Measurements from ENCODE around the gene ZBTB20.
A peak's percentile ranks its signal among the peaks of the same experiment; 100 is the strongest.

ZBTB20 gene

DNA sequence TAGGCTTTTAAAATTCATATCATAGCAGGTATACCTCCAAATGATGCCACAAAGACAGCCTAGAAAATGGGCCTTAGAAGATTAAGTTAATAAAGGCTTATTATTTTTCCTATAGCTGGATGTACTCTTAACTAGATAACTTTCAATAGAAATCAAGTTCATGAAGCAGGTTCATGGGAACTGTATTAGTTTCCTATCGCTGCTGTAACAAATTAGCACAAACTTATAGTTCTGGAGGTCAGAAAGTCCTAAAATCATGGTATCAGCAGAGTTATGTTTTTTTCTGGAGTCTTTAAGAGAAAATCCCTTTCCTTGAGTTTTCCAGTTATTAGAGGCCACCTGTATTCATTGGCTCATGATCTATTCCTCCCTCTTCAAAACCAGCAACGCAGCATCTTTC is 583.4 kb downstream of the ZBTB20 start:
- no peak for DNase-seq

DNA sequence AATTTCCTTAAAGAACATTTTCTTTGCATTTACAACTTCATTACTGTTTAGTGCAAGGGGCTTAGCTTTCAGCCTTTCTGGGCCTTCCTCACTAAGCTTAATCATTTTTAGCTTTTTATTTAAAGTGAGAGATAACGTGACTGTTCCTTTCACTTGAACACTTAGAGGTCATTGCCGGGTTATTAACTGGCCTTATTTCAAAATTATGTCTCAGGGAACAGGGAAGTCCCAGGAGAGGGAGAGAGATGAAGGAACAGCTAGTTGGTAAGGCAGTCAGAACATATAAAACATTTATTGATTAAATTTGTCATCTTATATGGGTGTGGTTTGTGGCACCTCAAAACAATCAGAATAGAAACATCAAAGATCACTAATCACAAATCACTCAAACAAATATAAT is 584.5 kb downstream of the ZBTB20 start:
- no peak for DNase-seq

DNA sequence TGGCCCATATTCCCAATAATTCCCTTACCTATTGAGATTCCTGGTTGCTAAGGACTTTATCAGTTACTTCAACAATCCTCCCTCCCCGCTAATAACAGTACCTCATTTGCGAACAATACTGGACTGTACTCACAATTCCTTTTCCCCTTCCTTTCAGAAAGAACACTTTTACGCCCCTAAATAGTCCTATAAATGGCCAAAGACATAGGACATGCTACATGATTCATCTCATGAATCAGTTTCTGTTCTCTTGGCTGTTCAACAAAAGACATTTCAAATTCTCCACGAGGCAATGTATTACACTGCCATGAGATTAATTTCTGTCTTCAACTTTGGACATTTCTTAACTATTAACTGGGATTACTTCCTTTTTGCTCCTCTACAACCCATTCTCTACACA is 588.8 kb downstream of the ZBTB20 start:
- DNase-seq: no peak

DNA sequence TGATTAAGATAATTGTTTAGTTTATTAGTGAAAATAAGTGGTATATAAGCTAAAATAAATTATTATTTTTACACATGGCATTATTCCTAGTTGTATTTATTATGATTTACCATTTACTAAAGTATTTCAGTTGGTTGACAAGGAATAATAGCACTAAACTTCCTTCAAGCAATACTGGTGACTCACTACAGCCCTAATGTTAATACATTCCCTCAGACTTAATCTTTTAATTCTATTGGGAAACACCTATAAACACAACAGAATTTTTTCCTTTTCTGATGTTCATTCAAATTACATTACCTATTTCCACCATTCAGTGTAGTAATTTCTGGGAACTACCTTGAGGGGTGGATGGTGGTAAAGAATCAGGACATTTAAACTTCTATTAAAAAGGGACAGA is 589.3 kb downstream of the ZBTB20 start:
- DNase-seq: no peak

DNA sequence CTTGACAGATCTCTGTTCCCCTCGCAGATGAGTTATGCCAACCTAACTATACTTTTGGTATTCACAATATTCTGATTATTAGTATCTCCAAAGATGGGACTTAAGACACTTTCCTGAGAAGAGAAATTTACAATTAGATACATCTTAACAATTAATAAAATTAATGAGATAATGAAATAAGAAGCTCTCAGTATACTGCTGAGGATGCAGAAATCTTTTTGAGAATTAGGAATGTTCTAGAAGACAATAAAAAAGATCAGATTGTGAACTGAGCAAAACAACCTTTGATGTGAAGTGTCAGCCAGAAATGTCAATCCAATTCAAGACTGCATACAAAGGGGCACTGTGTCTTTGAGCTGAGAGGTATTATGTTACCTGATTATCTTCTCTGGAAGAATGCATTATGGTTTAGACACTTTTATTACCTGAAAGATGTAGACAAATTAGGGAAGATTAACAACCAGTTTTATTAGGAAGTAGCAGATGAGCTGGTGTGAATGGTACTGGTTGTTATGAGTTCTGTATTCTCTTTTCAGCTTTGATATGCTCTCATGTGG is 590.4 kb downstream of the ZBTB20 start:
- no peak for DNase-seq

DNA sequence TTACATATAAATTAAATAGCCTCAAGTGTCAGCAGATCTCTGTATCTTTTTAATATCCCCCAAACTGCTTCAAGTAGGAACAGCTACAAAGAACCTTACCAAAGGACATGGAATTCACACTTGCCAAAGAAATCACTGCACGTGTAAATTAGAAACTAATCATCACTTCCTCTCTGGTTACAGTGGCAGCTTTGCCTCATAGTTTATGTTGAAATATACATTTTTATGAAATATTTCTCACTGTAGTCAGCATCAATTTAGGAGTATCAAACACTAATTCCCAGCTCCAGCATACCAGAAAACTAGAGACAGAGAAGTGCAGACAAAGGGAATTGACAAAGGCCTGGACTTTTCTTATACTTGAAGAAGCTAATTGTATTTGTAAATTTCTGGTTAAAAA is 592.4 kb downstream of the ZBTB20 start:
- DNase-seq: no peak

DNA sequence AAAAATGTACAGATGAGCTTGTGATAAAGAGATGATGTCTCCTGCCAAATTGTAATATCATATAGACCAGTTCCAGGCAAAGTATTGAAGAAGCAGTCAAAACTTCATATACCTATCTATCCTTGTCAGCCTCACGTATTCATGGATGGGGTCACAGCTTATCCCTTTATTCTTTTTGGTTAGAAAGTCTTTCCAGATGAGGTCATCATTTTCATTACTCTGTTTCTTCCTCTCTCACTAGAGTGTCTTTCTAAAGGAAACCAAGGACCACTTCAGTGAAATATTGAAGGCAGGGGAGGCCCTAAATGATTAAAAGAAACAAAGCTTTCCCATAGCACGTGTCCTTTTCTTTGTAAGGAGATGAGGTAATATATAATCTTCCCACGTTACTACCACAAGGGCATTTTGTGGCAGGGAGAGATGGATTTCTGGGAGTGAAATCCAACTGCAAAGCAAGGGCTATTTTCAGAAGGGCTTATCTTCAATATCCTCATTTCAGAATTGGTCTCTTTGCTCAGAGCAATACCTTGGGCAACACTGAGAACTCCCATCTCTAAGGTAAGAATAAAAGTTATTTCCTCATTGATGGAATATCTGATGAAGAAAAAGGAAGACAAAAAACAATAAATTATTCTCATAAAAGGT is 593.0 kb downstream of the ZBTB20 start:
- DNase-seq: no peak

DNA sequence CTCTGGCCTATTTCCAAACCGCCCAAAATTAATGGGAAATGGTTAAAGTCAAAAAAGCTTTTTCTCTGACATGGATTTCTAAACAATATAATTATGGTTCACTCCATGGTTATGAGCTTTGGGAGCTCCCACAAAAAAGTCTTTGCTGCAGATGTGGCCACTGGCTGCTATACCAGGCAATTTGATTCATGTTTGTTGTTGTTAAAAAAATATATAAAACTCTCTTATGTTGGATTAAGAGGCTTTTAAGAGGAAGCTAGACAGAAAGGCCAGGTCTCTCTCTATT is 594.6 kb downstream of the ZBTB20 start:
- no peak for DNase-seq

DNA sequence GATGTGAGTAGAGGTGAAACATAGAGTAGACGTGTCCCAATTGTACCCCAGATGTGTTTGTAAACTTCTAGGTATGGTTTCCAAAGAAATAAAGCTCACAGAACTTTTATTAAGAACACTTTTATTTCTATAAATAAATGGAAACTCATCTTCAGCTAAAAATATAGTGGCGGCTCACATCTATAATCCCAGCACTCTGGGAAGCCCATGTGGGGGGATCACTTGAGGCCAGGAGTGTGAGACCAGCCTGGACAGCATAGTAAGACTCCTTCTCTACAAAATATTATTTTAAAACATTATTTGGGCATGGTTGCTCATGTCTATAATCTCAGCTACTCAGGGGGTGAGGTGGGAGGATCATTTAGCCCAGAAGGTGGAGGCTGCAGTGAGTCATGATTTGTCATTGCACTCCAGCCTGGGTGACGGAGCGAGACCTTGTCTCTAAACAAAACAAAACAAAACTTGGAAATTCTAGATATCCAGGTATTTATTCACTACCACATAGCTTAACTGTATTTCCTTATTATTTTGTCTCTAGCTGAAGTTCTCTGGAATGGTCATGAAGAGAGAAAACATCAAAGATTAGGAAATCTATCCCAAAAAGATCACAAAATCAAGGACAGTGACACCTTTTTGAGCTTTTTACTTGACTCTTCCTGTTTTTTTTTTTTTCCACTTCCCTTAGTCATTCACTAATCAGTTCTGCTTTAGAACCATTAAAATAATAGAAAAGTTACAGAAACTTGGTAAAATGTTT is 595.1 kb downstream of the ZBTB20 start:
- DNase-seq: no peak

DNA sequence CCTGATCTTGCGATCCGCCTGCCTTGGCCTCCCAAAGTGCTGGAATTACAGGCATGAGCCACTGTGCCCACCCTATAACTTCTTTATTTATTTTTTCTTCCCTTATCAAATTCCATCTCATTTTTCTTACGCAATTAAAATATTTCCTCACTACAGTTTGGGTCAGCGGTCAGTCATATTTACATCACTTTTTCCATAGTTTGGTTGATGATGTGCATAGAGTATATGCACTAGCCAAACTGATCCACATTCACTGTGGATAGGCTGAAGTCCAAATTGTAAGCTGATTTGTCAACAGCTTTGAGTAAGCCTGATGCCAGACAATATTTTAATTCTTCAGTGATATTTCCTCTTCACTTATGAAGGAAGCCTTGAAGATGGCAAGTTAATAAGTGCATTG is 596.9 kb downstream of the ZBTB20 start:
- DNase-seq: no peak

DNA sequence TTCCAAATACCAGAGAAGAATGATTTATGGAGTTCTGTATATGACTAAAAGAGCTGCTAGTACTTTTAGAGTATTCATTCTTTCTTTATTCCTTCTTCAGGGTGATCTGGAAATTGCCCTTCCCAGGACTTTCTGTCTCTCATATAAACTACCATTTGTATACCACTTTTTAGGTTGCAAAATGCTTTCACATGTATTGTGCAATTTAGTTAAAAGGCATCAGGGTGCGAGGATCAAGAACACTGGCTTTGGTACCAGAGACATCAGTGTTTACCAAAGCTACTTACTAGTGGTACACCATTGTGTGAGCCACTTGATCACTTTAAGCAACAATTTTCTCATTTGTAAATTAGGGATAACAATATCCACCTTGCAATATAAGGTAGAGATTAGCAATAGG is 601.9 kb downstream of the ZBTB20 start:
- no peak for DNase-seq

DNA sequence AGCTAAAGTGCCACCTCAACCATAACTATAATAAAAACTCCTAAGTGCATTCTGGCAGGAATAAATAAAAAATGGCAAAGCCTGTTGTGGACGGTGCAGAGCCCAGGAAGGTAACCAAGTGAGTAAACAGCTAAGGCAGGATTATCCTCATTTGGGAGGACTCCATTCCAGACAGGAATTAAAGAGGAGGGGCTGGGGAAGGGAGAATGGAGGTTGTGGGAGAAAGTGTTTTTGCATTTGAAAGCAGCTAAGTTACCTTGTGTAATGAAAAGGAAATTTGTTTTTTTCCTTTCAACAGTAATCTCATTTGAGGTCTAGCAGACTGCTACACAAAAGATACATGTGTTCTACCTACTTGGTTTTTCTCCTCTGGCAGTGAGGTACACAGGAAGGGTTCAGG is 604.7 kb downstream of the ZBTB20 start:
- no peak for DNase-seq

DNA sequence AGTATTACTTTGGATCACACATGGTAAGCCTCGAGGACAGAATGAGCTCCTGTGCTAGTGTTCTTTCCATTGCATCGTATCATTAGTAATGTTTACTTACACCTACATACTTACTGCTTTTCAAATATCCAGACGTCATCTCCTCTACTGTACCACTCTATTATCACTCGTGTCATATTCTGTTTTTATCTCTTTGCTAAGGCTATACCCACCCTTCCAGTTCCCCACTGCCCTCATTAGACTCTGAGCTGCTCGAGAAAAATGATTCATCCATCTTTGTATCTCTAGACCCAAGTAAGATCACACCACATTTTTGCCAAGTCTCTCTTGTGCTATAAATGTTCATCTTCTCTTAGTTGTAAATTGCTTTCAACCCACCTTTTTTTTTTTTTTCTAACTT is 607.6 kb downstream of the ZBTB20 start:
- no peak for DNase-seq

DNA sequence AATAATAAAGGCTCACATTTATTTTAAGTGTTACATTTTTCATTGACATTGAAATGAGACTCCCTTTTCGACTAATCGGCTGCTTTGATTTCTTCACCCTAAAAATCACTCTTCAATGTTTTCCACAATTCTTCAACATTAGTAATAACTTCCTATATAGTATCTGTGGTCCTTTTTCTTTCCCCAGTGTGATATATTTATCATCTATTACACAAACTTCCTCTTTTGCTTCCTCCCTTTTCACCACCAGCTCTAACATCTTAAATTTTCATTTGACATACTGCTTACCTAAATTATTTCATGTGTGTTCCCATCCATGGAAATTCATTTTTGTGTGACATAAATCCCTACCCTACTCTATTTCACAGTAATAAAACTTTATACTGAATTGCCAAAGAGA is 608.9 kb downstream of the ZBTB20 start:
- DNase-seq: peak; percentile 14

DNA sequence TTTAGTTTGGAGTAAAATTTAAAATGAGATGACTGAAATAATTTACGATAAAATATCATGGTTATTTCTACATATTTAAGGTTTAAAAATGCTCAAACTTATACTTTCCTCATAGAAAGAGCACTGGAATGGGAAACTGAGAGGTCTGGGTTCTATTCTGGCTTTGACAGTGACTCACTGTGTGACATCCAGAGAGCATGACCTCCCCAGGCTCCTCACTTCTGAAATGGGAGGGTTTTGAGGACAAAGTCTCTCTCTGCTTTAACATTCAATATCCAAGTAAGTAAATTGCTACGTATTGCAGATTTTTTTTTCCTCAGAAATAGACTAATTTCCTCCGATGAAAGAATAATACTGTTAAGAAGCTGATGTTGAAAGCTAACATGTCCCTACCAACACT is 618.6 kb downstream of the ZBTB20 start:
- DNase-seq: no peak

DNA sequence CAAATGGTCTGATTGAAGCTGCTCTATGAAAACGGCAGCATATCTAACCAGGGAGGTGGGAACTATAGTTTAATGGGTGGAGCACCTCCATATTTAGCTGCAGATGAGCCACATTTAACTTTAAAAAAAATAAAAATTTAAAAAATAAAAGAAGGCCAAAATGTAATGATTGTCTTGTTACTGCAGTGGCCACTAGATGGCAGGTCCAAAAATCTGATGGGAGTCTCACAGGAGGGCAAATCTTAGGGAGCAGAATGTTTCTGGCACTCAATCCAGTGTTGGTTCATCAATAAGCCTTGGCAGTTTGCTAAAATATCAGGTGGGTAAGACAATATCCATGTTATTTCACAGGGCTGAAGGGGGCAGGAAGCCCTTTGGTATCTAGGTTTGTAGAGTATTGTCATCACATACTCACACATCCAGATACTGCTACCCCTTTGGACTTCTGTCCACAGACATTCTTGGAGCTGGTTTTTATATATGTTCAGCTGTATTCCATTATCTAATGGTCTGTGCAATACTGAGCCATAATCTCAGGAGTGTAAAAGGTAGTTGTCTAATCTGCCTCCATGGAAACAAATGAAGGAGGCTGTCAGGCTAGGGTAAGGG is 619.9 kb downstream of the ZBTB20 start:
- DNase-seq: peak; percentile 8

DNA sequence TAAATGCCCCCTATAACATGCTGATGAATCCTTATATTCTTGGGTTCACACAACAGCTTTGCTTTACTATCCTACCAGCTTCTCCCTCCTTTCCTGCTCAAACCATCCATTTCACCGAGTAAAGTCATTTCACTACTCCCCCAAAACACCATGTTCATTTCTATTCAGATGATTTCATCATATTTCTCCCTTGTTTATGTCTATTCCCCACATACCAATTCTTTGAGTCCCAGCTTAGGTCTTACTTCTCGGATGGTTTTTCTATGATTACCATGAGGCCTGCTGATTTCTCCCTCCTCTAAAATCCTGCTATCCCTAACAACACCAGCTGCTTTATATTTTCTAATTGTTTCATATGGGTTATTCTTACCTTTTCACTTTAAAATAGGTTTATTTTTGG is 621.8 kb downstream of the ZBTB20 start:
- no peak for DNase-seq

DNA sequence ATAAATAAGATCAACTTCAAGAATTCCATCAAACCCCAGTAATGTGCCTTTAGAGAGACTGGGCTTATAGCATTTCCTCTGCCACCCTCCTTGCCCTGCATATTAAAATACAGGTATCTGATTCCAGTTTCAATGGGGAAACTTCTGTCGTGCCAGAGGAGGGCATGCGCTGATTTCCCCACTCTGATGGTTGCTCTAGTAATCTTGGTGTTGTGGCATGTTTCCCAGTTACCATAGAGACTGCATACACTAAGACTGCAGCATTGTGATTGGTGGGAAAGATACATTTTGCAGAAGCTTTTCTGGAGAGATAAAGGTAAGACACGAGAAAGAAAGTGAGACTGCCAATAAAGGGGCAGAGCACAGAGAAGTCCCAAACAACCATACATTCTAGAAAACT is 627.7 kb downstream of the ZBTB20 start:
- DNase-seq: peak; percentile 89

DNA sequence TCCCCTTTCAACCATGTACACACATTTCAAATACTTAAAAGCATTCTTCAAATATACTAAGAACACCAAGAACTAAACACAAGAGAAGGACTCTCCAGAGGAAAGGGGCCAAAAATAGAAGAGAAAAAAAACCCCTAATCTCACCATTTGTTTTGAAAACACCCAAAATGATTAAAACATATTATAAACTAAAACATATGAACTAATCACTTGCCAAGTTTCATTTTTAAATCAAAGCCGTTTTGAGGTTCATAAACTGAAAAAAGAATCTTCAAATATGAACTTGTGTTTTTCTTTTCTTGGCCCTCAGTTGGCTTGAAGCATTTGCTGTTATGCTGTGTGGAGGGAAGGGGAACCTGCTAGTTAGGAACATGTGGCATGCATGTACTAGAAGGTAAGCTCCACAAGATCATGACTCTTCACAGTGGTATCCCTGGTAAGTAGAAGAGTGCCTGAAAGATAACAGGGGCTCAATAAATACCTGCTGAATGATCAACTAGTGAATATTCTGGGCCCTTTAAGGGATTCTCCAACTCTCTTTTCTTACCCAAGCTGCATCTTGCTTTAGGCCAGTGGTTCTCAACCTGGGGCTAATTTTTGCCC is 628.8 kb downstream of the ZBTB20 start:
- no peak for DNase-seq

DNA sequence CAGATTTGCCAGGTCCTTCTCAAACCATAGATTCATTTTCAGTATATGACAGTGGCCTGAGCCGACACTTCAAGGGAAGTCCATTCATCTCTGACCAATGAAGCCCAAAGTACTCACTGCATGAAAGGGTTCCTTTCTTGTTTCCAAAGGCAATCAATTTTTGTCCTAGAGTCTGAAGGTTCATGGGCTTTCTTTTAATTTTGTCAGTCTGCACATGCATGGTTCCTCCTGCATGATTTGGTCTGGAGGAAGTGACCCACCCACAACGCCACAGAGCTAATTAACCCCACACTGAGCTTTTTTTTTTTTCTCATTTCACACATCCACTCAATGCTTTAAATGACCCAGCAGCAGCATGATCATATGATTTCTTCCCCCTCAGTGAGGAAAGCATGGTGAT is 636.9 kb downstream of the ZBTB20 start:
- no peak for DNase-seq

DNA sequence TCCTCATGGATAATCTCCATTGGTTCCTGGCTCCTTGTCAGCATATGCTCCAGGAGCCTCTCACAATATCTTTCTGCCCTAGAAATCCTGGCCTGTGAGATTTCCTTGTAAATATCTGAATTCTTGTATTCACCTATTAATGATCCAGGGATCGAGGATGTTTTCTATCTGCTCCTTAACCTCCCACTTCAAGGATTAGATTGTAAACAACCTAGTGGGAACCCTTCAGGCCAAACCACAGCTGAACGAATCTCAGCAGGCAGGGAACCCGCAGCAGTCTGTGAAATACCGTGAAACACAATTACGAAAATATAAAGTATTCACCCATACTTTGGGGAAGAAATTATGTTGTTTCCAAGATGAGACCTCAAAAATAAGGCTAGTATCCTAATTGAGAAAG is 637.3 kb downstream of the ZBTB20 start:
- DNase-seq: no peak

DNA sequence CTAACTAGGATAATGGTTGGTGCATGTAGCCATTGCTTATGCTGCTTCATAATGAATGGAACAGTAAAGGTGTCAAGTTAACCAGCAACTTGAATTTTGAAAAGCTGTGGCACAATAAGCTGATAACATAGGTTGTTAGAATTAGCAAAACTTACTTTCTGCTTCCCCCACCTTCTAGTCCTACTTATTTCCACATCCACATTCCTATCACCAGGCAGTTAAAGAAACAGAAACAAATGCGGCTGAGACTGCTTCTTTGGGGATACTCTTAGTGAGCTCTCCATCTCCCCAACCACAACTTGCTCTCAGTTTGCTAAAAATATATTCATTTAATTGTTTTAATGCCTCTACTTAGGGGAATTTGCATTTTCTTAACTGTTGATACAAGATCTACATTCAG is 638.1 kb downstream of the ZBTB20 start:
- DNase-seq: no peak

DNA sequence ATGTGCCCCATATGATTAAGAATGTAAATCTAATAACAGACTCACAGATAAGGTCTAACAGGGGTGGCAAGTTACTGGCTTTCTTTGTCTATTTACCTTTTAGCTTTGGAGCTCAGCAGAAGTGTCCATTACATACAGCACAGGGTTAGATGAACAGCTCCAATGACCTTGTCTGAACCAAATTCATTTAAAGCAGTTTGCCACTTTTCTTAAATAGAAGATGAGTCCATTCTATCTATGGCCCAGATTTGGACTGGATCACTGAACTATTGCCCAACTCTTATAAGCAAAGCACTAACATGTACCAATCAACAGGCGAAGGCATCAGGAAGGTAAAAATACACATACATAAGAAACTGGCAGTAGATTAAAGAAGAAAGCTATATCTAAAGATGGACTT is 638.9 kb downstream of the ZBTB20 start:
- DNase-seq: no peak
